B cell (primary cell): ENCODE data around the gene CARTPT. TPM values are rescaled to one million over a fixed set of nuclear protein-coding genes. Genes with fewer than 3 reads are reported as not detected.

Experiments
- ATAC-seq: fragments of 200-7000 bp; cut with Tn5 transposase; one replicate; pipeline ENCODE4 v1.10.0; 2021; ENCODE audit warnings: low read depth, mild to moderate bottlenecking, moderate number of reproducible peaks, moderate library complexity
- CTCF ChIA-PET: fragments of 350-600 bp; sonication (Branson Sonifier 250); formaldehyde crosslinking; loops from one replicate; lab custom pipeline; 2021; ENCODE audit warnings: antibody characterized with exemption, inconsistent platforms; lab: Charles Lee
- POLR2A ChIA-PET: fragments of 350-600 bp; sonication (Branson Sonifier 250); formaldehyde crosslinking; loops from one replicate; lab custom pipeline; 2021; ENCODE audit warnings: antibody characterized with exemption; lab: Charles Lee
- DNase-seq: peaks from one replicate; pipeline ENCODE4 v3.0.0; 2013
- H2AFZ ChIP-seq: 2 replicates; pipeline ENCODE4 v1.6.1; 2012; ENCODE audit warnings: mild to moderate bottlenecking, low read depth, low read length; ENCODE audit not compliant: insufficient read depth, poor library complexity, severe bottlenecking
- H3K27ac ChIP-seq, 2 donors: 1 replicate in 1 of 2; 2 replicates in 1 of 2; pipeline ENCODE4 v1.5.1; 2012 to 2013; ENCODE audit warnings: low read length in 2 of 2, mild to moderate bottlenecking in 2 of 2, moderate library complexity in 1 of 2
- H3K27me3 ChIP-seq, 4 experiments: fragments of 200-600 bp in 1 of 4; sonication (generic) in 1 of 4; replicated peaks in 1 of 4; 1 replicate in 2 of 4; 2 replicates in 2 of 4; pipeline versions ENCODE4 v1.6.1 to v1.7.0; 2013 to 2016; ENCODE audit warnings: low read length in 3 of 4, mild to moderate bottlenecking in 2 of 4, mixed read lengths in 1 of 4, moderate library complexity in 1 of 4; ENCODE audit not compliant: insufficient read depth in 4 of 4, control insufficient read depth in 3 of 4; ENCODE audit errors: control extremely low read depth in 1 of 4
- H3K36me3 ChIP-seq, 2 experiments: replicated peaks in 1 of 2; 1 replicate in 1 of 2; 2 replicates in 1 of 2; pipeline versions ENCODE4 v1.6.1 to v1.7.1; 2013; ENCODE audit warnings: low read length in 1 of 2; ENCODE audit not compliant: insufficient read depth in 2 of 2, control insufficient read depth in 1 of 2; ENCODE audit errors: control extremely low read depth in 1 of 2, extremely low read depth in 1 of 2
- H3K4me1 ChIP-seq, 2 donors: fragments of 200-600 bp in 1 of 2; sonication (generic) in 1 of 2; 1 replicate in 1 of 2; 2 replicates in 1 of 2; pipeline versions ENCODE4 v1.5.1 to v1.6.1; 2013 to 2017; ENCODE audit warnings: low read length in 2 of 2; ENCODE audit not compliant: control insufficient read depth in 2 of 2, insufficient read depth in 2 of 2
- H3K4me2 ChIP-seq: replicated peaks from 2 replicates; pipeline ENCODE3; 2012; ENCODE audit warnings: mild to moderate bottlenecking, low read depth, low read length; ENCODE audit not compliant: poor library complexity, severe bottlenecking
- H3K4me3 ChIP-seq, 5 experiments: fragments of 200-600 bp in 1 of 5; sonication (generic) in 1 of 5; 1 replicate in 3 of 5; 2 replicates in 2 of 5; pipeline versions ENCODE4 v1.5.1 to v1.7.0; 2011 to 2016; ENCODE audit warnings: low read length in 4 of 5, mild to moderate bottlenecking in 4 of 5, low read depth in 2 of 5, control low read depth in 1 of 5, moderate library complexity in 1 of 5; ENCODE audit not compliant: insufficient read depth in 1 of 5; ENCODE audit errors: control extremely low read depth in 1 of 5, extremely low read depth in 1 of 5
- H3K79me2 ChIP-seq: fragments of 200-600 bp; sonication (generic); one replicate; pipeline ENCODE4 v1.6.0; 2016; ENCODE audit warnings: low read length; ENCODE audit not compliant: control insufficient read depth, insufficient read depth
- H3K9ac ChIP-seq: fragments of 200-600 bp; sonication (generic); 2 replicates; pipeline ENCODE4 v1.6.1; 2017; ENCODE audit warnings: mild to moderate bottlenecking, low read length, moderate library complexity
- H3K9me3 ChIP-seq, 3 donors: one replicate each; pipeline versions ENCODE4 v1.6.1 to v1.7.1; 2013; ENCODE audit warnings: low read length in 2 of 3; ENCODE audit not compliant: control insufficient read depth in 2 of 3, insufficient read depth in 1 of 3; ENCODE audit errors: control extremely low read depth in 1 of 3
- H4K20me1 ChIP-seq: 2 replicates; pipeline ENCODE4 v1.6.0; 2012; ENCODE audit warnings: mild to moderate bottlenecking, low read length; ENCODE audit not compliant: insufficient read depth, control insufficient read depth, poor library complexity, severe bottlenecking
- H3K27ac Mint-ChIP-seq: one replicate; pipeline ENCODE4 v1.8.0; 2021; ENCODE audit warnings: mixed read lengths
- H3K27me3 Mint-ChIP-seq: one replicate; pipeline ENCODE4 v1.8.0; 2021; ENCODE audit warnings: mixed read lengths
- H3K4me1 Mint-ChIP-seq: one replicate; pipeline ENCODE4 v1.8.0; 2021; ENCODE audit warnings: mixed read lengths
- H3K4me3 Mint-ChIP-seq: one replicate; pipeline ENCODE4 v1.8.0; 2021; ENCODE audit warnings: mixed read lengths
- H3K9me3 Mint-ChIP-seq: one replicate; pipeline ENCODE4 v1.8.0; 2022; ENCODE audit warnings: mixed read lengths; ENCODE audit not compliant: insufficient read depth
- EZH2 ChIP-seq: IDR thresholded peaks from 2 replicates; pipeline ENCODE4 v1.6.1; 2012; ENCODE audit warnings: borderline replicate concordance, low read depth, mild to moderate bottlenecking, moderate library complexity, low read length; ENCODE audit not compliant: insufficient read depth, poor library complexity, severe bottlenecking
- WGBS: methylation state at CpG from one replicate; pipeline ENCODE4 v1.1.5; 2013; ENCODE audit warnings: missing lambda C conversion rate; ENCODE audit not compliant: insufficient coverage; 5-methylcytosine and 5-hydroxymethylcytosine counted together
- intact Hi-C: fragments of 100-400 bp; cut with micrococcal nuclease; formaldehyde crosslinking; loops from one replicate; pipeline ENCODE4 v1.10.0; 2022
- polyA plus RNA-seq: library from polyadenylated mRNA; depleted of rRNA; stranded (reverse); fragments of >200 nt; gene quantifications from 2 replicates; pipeline ENCODE4 v1.2.3, GENCODE V29; 2012
- total RNA-seq, 2 donors: library from RNA; stranded (reverse); fragments of 120-200 nt in 1 of 2; gene quantifications; 1 replicate in 1 of 2; 2 replicates in 1 of 2; pipeline versions ENCODE4 v1.2.3 to v1.2.4, GENCODE V29; 2013 to 2022
- TF ChIP-seq, protein P1 (sequence below): fragments of 200-600 bp; IDR thresholded peaks from one replicate; pipeline ENCODE4 v1.8.0; 2022; ENCODE audit warnings: antibody characterized with exemption, mild to moderate bottlenecking

CARTPT gene
- total and polyA plus RNA-seq, 2 donors (not counting 1 experiment from before 2014, with no cell fraction given) = not detected

DNA sequence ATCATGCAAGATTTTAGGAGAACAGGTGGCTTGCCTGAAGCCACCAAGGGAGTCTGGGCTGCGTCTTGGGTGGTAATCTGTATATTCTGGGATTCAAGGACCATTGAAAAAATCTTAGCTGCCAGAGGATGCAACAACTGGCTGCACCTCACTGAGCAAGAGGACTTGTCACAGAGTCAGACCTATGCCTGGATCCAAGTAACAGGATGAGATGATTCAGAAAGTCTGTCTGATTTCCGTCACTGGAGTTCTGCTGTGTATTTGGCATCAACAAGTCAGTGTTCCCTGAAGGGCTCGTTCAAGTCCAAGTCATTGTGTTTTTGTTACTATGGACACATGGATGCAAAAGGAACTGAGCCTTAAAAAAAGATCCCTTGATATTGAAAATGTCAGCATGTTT lies 37.8 kb upstream of the CARTPT start:
- H2AFZ ChIP-seq = no peak overlapping the region
- no peak overlapping the region for H3K27ac ChIP-seq
- DNase-seq = no peak
- no peak overlapping the region for H3K4me3 ChIP-seq
- no peaks in the 10 kb centered on the region for H3K4me1 Mint-ChIP-seq
- H3K27ac Mint-ChIP-seq = no peak overlapping the region
- intact Hi-C loops = no loop called here
- H3K4me2 ChIP-seq = no peak overlapping the region
- H3K4me3 Mint-ChIP-seq = no peak overlapping the region
- peaks cover 52% of the 10 kb centered on the region for H3K27me3 Mint-ChIP-seq
- H3K4me1 ChIP-seq = no peaks in the 10 kb centered on the region
- POLR2A ChIA-PET = no interaction called here
- no peaks in the 10 kb centered on the region for H3K36me3 ChIP-seq
- no peaks in the 10 kb centered on the region for H4K20me1 ChIP-seq
- no peaks in the 10 kb centered on the region for H3K79me2 ChIP-seq
- 76% methylated on average over 3 of the region's 3 CpGs for WGBS
- no peak overlapping the region for H3K9ac ChIP-seq
- TF ChIP-seq, protein P1, sequence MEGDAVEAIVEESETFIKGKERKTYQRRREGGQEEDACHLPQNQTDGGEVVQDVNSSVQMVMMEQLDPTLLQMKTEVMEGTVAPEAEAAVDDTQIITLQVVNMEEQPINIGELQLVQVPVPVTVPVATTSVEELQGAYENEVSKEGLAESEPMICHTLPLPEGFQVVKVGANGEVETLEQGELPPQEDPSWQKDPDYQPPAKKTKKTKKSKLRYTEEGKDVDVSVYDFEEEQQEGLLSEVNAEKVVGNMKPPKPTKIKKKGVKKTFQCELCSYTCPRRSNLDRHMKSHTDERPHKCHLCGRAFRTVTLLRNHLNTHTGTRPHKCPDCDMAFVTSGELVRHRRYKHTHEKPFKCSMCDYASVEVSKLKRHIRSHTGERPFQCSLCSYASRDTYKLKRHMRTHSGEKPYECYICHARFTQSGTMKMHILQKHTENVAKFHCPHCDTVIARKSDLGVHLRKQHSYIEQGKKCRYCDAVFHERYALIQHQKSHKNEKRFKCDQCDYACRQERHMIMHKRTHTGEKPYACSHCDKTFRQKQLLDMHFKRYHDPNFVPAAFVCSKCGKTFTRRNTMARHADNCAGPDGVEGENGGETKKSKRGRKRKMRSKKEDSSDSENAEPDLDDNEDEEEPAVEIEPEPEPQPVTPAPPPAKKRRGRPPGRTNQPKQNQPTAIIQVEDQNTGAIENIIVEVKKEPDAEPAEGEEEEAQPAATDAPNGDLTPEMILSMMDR = no peak
- TF ChIP-seq EZH2 = no peak
- peaks cover 0 to 19% (median 0%) of the 10 kb centered on the region in 3 donors for H3K9me3 ChIP-seq
- CTCF ChIA-PET = no interaction called here
- H3K27me3 ChIP-seq = peaks cover 0 to 15% (median 10%) of the 10 kb centered on the region in 4 experiments
- ATAC-seq = no peak
- H3K9me3 Mint-ChIP-seq = peaks cover 17% of the 10 kb centered on the region

DNA sequence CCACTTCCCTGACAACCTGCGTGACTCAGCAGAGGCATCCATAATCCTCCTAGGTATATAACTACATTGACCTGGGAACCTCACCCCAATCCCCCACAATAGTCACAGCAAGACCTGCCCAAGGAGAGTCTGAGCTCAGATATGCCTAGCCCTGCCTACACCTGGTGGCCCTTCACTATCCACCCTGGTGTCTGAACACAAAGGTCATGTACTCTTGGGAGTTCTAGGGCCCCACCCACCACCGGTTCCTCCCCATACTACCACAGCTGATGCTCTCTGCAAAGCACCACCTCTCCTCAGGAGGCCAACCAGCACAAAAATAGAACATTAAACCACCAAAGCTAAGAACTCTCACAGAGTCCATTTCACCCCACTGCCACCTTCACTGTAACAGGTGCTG lies 34.8 kb upstream of the CARTPT start:
- no peak overlapping the region for H3K27ac ChIP-seq
- ATAC-seq (no peak), DNase-seq (no peak)
- intact Hi-C loops = no loop called here
- H3K4me3 ChIP-seq = no peak overlapping the region
- no peak for TF ChIP-seq EZH2
- TF ChIP-seq, protein P1 = no peak
- peaks cover 0 to 11% (median 5%) of the 10 kb centered on the region in 4 experiments for H3K27me3 ChIP-seq
- CTCF ChIA-PET = no interaction called here
- no peaks in the 10 kb centered on the region for H4K20me1 ChIP-seq
- H3K9me3 Mint-ChIP-seq = peaks cover 18% of the 10 kb centered on the region
- POLR2A ChIA-PET = no interaction called here
- no peaks in the 10 kb centered on the region for H3K4me1 Mint-ChIP-seq
- peaks cover 62% of the 10 kb centered on the region for H3K27me3 Mint-ChIP-seq
- no peak overlapping the region for H3K4me2 ChIP-seq
- H3K4me3 Mint-ChIP-seq = no peak overlapping the region
- 100% methylated on average over 2 of the region's 2 CpGs for WGBS
- H3K27ac Mint-ChIP-seq = no peak overlapping the region
- H3K36me3 ChIP-seq = no peaks in the 10 kb centered on the region
- no peak overlapping the region for H2AFZ ChIP-seq
- H3K9ac ChIP-seq = no peak overlapping the region
- no peaks in the 10 kb centered on the region for H3K79me2 ChIP-seq
- H3K4me1 ChIP-seq = no peaks in the 10 kb centered on the region
- H3K9me3 ChIP-seq = peaks cover 0 to 15% (median 0%) of the 10 kb centered on the region in 3 donors
